Loucy (cell line): Measurements from ENCODE around the gene ARHGAP11A.

ENCODE experiments used
- EZH2phosphoT487 ChIP-seq: fragments of 200-600 bp; IDR thresholded peaks from 2 replicates; pipeline ENCODE4 v1.6.1; 2018; ENCODE audit warnings: antibody characterized with exemption, mild to moderate bottlenecking, moderate library complexity, borderline replicate concordance
- TF ChIP-seq, protein P1 (sequence below): fragments of 200-600 bp; sonication (generic); conservative IDR thresholded peaks from 2 replicates; pipeline ENCODE4 v1.5.1; 2014; ENCODE audit warnings: mild to moderate bottlenecking, antibody characterized with exemption, low read length

DNA sequence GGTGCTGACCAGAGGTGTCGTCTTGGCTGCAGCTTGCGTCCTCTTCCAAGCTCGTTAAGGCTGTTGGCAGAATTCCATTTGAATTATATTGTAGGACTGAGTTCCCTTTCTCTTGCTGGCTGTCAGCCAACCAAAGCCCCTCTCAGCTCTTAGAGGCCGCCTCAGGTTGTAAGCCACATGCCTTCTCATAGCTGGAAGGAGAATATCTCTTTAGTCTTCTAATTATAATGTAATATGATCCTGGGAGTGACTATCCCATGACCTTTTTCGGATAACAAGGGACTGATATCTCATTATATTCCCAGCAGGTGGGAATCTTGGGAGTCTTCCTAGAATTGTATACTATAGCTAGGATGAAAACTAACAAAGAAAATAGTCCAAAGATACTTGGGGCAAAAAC is 31.0 kb downstream of the ARHGAP11A start:
- no peak for TF ChIP-seq EZH2phosphoT487
- TF ChIP-seq, protein P1, sequence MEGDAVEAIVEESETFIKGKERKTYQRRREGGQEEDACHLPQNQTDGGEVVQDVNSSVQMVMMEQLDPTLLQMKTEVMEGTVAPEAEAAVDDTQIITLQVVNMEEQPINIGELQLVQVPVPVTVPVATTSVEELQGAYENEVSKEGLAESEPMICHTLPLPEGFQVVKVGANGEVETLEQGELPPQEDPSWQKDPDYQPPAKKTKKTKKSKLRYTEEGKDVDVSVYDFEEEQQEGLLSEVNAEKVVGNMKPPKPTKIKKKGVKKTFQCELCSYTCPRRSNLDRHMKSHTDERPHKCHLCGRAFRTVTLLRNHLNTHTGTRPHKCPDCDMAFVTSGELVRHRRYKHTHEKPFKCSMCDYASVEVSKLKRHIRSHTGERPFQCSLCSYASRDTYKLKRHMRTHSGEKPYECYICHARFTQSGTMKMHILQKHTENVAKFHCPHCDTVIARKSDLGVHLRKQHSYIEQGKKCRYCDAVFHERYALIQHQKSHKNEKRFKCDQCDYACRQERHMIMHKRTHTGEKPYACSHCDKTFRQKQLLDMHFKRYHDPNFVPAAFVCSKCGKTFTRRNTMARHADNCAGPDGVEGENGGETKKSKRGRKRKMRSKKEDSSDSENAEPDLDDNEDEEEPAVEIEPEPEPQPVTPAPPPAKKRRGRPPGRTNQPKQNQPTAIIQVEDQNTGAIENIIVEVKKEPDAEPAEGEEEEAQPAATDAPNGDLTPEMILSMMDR: no peak
